ENCODE data around the gene LTA.

The LTA gene

GRCh38 chr6:31573239-31574105 is 1.4 kb downstream of the LTA start:
- no peak for DNase-seq

GRCh38 chr6:31574106-31575061 is 2.3 kb downstream of the LTA start:
- DNase-seq = no peak

GRCh38 chr6:31575335-31575901 is 3.3 kb downstream of the LTA start, which contains the start of gene TNF:
TSS of gene TNF (plus strand) at chr6:31575565. CDS start at chr6:31575742, 177 bp downstream.
- peak; percentile 82 to 96 (median 90) for DNase-seq

GRCh38 chr6:31575952-31576685 is 4.0 kb downstream of the LTA start:
- no peak for DNase-seq

- no peak for DNase-seq
Observed at GRCh38 chr6:31576897-31577578, 4.9 kb downstream of the LTA start.

- no peak for DNase-seq
Observed at GRCh38 chr6:31577579-31577966, 5.5 kb downstream of the LTA start.

GRCh38 chr6:31578184-31579118 is 6.4 kb downstream of the LTA start:
- DNase-seq = no peak

GRCh38 chr6:31579119-31579505 is 7.0 kb downstream of the LTA start:
- DNase-seq = no peak

- DNase-seq = no peak
Observed at GRCh38 chr6:31579546-31580437, 7.7 kb downstream of the LTA start.

GRCh38 chr6:31580438-31580740 is 8.3 kb downstream of the LTA start:
- DNase-seq = no peak

GRCh38 chr6:31580807-31581433 is 8.8 kb downstream of the LTA start:
- peak; percentile 84 to 95 (median 91) for DNase-seq

GRCh38 chr6:31581434-31582229 is 9.5 kb downstream of the LTA start:
- DNase-seq = peak in 1 of 4 experiments; percentile 38

GRCh38 chr6:31582230-31582643 is 10.1 kb downstream of the LTA start, which contains the start of gene LTB:
TSS of gene LTB (minus strand) at chr6:31582424. CDS start at chr6:31582417, 7 bp downstream.
- DNase-seq = no peak

- peak in 2 of 4 experiments; percentile 20 to 29 for DNase-seq
Observed at GRCh38 chr6:31585491-31585890, 13.4 kb downstream of the LTA start.

- DNase-seq = peak; percentile 81 to 89 (median 85)
Observed at GRCh38 chr6:31586008-31586407, 13.9 kb downstream of the LTA start, which contains the start of gene LST1. TSS of gene LST1 (plus strand) at chr6:31586277. CDS start at chr6:31587300, 1,023 bp downstream.

GRCh38 chr6:31586599-31587281 is 14.7 kb downstream of the LTA start:
- peak; percentile 63 to 86 (median 82) for DNase-seq
